Measurements from ENCODE around the gene SDS.

DNA sequence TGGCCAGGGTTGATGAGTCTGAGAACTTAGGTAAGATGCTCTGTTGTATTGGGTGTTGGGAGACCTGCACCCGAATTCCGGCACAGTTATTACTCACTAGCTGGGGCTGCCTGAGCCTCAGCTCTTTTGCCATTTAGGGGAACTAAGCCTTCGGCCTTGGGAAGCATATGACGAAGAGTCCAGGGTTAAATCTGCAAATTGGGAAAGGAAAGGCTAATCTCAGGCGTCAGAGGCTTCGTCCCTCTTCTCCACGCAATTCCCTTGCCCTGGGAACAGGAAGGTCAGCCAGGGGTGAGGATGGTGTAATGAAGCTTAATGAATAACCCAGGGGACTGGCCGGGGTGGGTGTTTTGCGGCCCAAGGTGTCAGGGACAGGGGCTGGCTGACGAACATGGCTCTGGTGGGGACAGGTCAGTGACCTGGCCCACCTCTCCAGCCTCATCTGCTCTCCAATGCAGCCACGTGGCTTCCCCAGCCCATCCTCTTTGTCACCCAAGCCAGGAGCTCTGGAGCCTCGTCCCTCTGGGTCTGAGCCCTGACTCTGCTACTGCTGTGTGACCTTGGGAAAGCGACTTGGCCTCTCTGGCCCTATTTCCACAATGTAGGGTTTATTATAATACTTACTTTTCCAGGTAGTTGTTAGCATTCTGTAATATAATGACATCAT, 14.7 kb upstream of the SDS start:
- TF ChIP-seq, protein P1, sequence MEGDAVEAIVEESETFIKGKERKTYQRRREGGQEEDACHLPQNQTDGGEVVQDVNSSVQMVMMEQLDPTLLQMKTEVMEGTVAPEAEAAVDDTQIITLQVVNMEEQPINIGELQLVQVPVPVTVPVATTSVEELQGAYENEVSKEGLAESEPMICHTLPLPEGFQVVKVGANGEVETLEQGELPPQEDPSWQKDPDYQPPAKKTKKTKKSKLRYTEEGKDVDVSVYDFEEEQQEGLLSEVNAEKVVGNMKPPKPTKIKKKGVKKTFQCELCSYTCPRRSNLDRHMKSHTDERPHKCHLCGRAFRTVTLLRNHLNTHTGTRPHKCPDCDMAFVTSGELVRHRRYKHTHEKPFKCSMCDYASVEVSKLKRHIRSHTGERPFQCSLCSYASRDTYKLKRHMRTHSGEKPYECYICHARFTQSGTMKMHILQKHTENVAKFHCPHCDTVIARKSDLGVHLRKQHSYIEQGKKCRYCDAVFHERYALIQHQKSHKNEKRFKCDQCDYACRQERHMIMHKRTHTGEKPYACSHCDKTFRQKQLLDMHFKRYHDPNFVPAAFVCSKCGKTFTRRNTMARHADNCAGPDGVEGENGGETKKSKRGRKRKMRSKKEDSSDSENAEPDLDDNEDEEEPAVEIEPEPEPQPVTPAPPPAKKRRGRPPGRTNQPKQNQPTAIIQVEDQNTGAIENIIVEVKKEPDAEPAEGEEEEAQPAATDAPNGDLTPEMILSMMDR (IDR thresholded peaks at IDR 0.05; ENCODE audit: insufficient read depth, low read depth, low read length): no peak
- TF ChIP-seq EZH2 (IDR thresholded peaks at IDR 0.05; ENCODE audit: insufficient read depth, low read length): no peak
